GM12865 (cell line): ENCODE data around the gene NUTF2.

ENCODE experiments used
- DNase-seq: peaks from one replicate; pipeline ENCODE4 v3.0.0; 2010; ENCODE audit warnings: low read depth
- H3K4me3 ChIP-seq: 2 replicates; pipeline ENCODE4 v1.5.1; 2011; ENCODE audit warnings: mild to moderate bottlenecking, low read depth, low read length, control low read depth
- TF ChIP-seq, protein P1 (sequence below): IDR thresholded peaks from 2 replicates; pipeline ENCODE4 v1.5.1; 2011; ENCODE audit warnings: low read length, control low read depth, low read depth, inconsistent platforms; ENCODE audit not compliant: insufficient read depth; ENCODE audit errors: missing control alignments

NUTF2 gene

DNA sequence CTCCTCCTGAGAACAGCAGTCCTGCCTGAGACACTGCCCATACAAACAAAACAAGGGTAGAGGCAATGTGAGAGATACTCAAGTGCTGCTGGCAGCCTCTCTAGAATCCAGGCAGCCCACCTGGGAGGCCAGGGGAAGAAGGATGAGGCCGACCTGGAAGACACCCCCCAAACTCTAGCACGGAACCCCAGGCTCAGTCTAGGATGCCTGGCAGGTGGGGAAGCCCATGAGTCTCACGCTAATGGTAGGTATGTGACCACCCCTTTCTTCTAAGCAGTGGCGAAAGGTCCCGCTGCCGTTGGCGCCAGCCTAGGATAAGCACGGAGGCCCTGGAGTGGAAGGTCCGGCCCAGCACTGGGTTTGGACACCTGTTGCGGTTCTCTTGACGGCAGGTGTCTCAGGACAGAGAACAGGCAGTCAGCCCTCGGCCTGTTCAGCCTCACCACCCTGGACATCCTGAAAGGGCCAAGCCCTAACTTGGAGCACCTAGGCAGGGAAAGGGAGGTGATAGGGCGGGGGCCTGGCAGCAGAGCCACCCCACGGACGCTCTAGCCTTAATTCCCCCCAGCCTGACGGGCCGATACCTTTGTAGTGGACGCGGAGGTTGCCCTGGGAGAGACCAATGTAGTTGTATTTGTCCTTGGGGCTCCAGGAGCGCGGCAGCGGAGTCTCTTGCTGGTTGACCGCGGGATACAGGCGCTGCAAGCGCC lies 40.9 kb upstream of the NUTF2 start:
- peak; percentile 32 for DNase-seq
- peak overlapping the region; percentile 84 for H3K4me3 ChIP-seq
- TF ChIP-seq, protein P1, sequence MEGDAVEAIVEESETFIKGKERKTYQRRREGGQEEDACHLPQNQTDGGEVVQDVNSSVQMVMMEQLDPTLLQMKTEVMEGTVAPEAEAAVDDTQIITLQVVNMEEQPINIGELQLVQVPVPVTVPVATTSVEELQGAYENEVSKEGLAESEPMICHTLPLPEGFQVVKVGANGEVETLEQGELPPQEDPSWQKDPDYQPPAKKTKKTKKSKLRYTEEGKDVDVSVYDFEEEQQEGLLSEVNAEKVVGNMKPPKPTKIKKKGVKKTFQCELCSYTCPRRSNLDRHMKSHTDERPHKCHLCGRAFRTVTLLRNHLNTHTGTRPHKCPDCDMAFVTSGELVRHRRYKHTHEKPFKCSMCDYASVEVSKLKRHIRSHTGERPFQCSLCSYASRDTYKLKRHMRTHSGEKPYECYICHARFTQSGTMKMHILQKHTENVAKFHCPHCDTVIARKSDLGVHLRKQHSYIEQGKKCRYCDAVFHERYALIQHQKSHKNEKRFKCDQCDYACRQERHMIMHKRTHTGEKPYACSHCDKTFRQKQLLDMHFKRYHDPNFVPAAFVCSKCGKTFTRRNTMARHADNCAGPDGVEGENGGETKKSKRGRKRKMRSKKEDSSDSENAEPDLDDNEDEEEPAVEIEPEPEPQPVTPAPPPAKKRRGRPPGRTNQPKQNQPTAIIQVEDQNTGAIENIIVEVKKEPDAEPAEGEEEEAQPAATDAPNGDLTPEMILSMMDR, result no peak

DNA sequence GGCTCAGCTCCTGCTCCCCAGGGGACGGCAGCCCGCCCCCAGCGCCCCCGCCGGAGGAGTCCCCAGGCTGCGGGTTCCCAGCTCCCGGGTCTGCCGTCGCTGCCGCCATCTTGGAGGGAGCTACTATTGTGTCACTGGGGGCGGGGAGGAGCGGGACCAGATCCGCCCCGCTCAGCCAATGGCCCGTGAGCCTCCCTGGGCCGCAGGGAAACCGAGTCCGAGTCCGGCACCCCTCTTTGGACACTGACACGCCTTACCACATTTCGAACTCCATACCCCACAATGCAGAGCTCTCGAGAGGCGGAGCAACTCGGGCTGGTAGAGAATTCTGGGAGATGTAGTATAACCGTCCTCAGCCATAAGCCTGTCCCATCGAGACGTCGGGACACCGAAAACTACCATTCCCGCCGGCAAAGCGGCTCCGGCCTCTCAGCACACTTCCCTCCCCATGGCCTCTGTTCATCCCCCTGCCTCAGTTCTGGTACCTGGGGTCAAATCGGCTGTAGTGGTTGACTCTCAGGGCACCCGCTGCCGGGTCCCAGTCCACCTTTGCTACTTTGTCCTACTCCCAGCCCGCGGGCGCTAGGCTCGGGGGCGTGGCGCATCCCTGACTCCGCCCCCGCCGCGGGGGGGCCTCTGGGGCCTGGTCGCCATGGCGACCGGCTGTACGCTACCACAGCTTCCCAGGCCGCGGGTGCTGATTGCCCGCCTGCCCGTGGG lies 40.1 kb upstream of the NUTF2 start, which contains the start of the genes RANBP10 and TSNAXIP1:
TSS of gene RANBP10 (minus strand) at position 133 of the 720 bp plus-strand sequence. CDS start at position 109, 24 bp downstream.
TSS of gene TSNAXIP1 (plus strand) at position 462 of the 720 bp plus-strand sequence. CDS start 261 bp downstream, outside the sequence.
- peak; percentile 99 for DNase-seq
- TF ChIP-seq, protein P1, result no peak
- peak within 1 kb of the TSS; percentile 84 for H3K4me3 ChIP-seq

DNA sequence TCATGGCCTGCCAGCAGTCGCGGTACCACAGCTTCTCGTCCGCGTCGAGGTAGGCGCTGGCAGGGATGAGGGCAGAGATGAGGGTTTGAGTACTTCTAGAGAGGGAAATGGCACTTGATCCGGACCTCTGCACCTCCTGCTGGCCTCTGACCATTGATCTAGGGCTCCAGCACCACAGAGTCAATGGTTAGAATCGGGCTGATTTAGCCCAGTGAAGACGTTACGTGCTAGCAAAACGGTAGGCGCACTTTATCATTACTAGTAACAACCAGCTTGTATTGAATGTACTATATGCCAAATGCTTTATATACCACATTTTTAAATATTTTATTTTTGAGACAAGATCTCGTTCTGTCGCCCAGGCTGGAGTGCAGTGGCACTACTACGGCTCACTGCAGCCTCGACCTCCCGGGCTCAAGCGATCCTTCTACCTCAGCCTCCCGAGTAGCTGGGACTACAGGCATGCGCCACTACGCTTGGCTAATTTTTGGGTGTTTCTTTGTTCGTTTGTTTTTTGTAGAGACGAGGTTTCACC lies 39.5 kb upstream of the NUTF2 start:
- TF ChIP-seq, protein P1, result peak; percentile 2
- no peak for DNase-seq
- H3K4me3 ChIP-seq, result peak overlapping the region; percentile 84

DNA sequence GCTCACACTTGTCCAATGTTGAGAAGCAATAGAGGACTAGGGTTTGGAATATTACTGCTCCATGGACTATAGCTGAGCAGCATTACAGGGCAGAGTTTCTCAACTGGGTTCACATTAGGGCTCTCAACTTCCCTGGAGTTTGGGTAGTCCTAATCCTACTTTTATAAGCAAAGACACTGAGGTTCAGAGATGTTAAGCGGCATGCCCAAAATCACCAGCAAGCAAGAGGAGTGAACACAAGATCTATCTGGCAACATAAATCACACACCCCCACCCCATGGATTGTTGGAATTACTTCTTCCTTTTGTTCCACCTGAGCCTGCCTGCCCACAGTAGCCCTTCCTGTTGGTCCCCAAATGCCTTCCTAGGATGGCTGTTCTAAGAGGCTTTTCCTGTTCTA lies 34.8 kb upstream of the NUTF2 start:
- TF ChIP-seq, protein P1, result no peak
- DNase-seq, result no peak
- no peak overlapping the region for H3K4me3 ChIP-seq

DNA sequence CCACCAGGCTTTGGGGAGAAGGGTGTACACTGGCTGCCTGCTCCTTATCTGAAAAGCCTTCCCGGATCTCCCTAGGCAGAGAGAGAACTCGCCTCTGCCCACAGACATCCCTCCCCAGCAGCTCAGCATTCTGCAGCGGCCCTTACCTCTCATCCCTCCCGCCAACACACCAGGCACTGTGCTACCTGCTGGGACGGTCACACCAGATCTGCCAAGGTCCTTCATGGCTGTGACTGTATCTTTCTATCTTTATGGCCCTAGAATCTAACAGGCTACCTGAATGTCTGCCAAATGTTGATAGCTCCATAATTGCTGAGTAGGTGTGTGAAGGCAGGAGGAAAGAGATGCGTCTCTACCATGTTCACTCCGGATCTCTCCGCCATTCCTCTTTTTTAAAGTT lies 32.2 kb upstream of the NUTF2 start:
- no peak overlapping the region for H3K4me3 ChIP-seq
- DNase-seq, result no peak
- TF ChIP-seq, protein P1, result no peak

DNA sequence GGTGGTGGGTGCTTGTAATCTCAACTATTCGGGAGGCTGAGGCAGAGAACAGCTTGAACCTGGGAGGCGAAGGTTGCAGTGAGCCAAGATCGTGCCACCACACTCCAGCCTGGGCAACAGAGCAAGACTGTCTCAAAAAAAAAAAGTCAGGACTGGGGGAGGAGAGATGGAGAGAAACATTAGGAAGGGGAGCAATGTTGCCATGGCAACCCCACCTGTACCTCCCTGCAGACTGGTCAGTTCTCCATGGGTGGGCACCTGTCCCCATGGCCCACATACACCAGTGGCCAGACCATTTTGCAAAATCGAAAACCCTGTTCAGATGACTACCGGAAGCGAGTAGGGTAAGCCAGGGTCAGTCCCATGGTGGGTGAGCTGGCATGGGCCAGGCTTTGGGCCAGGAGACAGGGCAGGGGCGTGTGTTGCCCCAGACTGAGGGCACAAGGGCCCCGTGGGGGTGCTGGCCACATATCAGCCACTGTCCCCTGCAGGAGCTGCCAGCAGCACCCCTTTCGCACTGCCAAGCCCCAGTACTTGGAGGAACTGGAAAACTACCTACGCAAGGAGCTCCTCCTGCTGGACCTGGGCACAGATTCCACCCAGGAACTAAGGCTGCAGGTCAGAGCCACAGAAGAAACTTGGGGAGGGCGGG lies 26.0 kb upstream of the NUTF2 start:
- TF ChIP-seq, protein P1, result no peak
- no peak for DNase-seq
- no peak overlapping the region for H3K4me3 ChIP-seq
